Body of pancreas (tissue), 4 donors: ENCODE data around the gene IL1RAPL2. TPM values are rescaled to one million over a fixed set of nuclear protein-coding genes. Genes with fewer than 3 reads are reported as not detected.

Experiments used
- ATAC-seq: fragments of 150-250 bp; one replicate; pipeline ENCODE4 v1.9.1; 2016
- DNase-seq, 4 donors: peaks; one replicate each; pipeline ENCODE4 v3.0.0-alpha.2; 2019
- H3K27ac ChIP-seq, 4 donors: fragments of 200-600 bp; sonication (generic); 1 replicate in 3 of 4; 2 replicates in 1 of 4; pipeline versions ENCODE4 v1.5.1 to v1.6.1; 2016 to 2019; ENCODE audit warnings: mild to moderate bottlenecking in 1 of 4, mixed read lengths in 1 of 4, moderate library complexity in 1 of 4
- H3K27me3 ChIP-seq, 2 donors: fragments of 200-600 bp; sonication (generic); one replicate each; pipeline ENCODE4 v1.6.0; 2016; ENCODE audit warnings: mild to moderate bottlenecking in 1 of 2
- H3K36me3 ChIP-seq, 2 donors: fragments of 200-600 bp; sonication (generic); replicated peaks in 1 of 2; 2 replicates each; pipeline ENCODE4 v1.5.1; 2016; ENCODE audit warnings: low read depth in 2 of 2; ENCODE audit not compliant: insufficient read depth in 1 of 2
- H3K4me1 ChIP-seq: fragments of 200-600 bp; sonication (generic); one replicate; pipeline ENCODE4 v1.6.0; 2016
- H3K4me3 ChIP-seq, 2 donors: fragments of 200-600 bp; sonication (generic); 1 replicate in 1 of 2; 2 replicates in 1 of 2; pipeline ENCODE4 v1.5.1; 2016 to 2019
- H3K9me3 ChIP-seq, 3 donors: fragments of 200-600 bp; sonication (generic); 1 replicate in 2 of 3; 2 replicates in 1 of 3; pipeline ENCODE4 v1.5.1; 2016
- POLR2A ChIP-seq, 3 donors: fragments of 450-650 bp; IDR thresholded peaks; one replicate each; pipeline ENCODE4 v1.6.1; 2016; ENCODE audit warnings: antibody characterized with exemption in 3 of 3, mild to moderate bottlenecking in 2 of 3
- WGBS, 2 donors: methylation state at CpG; one replicate each; pipeline ENCODE4 v1.1.5; 2017; 5-methylcytosine and 5-hydroxymethylcytosine counted together
- intact Hi-C: fragments of 100-400 bp; cut with DNase I; formaldehyde crosslinking; loops from one replicate; pipeline ENCODE4 v1.15.1; 2023
- total RNA-seq, 2 donors: library from RNA; depleted of rRNA; stranded (reverse); fragments of >200 nt; gene quantifications; one replicate each; pipeline ENCODE4 v1.1.0, GENCODE V29; 2016
- TF ChIP-seq, protein P1 (sequence below), 7 experiments: fragments of 450-650 bp in 4 of 7; fragments of 200-600 bp in 3 of 7; sonication (generic) in 3 of 7; IDR thresholded peaks; one replicate each; pipeline ENCODE4 v1.5.1; 2016 to 2019; ENCODE audit warnings: antibody characterized with exemption in 7 of 7

Gene IL1RAPL2
- total RNA-seq, 2 donors from 2014 or later = not detected

- Histone ChIP-seq H3K4me3 (no peak overlapping the region), H3K4me1 (no peaks in the 10 kb centered on the region), H3K27ac (no peak overlapping the region), H3K27me3 (no peaks in the 10 kb centered on the region), H3K36me3 (no peaks in the 10 kb centered on the region), H3K9me3 (no peaks in the 10 kb centered on the region)
- 87 to 94% methylated on average over 3 to 5 of the region's 5 CpGs for WGBS, 2 donors
- DNase-seq (no peak), ATAC-seq (no peak)
- TF ChIP-seq, protein P1, sequence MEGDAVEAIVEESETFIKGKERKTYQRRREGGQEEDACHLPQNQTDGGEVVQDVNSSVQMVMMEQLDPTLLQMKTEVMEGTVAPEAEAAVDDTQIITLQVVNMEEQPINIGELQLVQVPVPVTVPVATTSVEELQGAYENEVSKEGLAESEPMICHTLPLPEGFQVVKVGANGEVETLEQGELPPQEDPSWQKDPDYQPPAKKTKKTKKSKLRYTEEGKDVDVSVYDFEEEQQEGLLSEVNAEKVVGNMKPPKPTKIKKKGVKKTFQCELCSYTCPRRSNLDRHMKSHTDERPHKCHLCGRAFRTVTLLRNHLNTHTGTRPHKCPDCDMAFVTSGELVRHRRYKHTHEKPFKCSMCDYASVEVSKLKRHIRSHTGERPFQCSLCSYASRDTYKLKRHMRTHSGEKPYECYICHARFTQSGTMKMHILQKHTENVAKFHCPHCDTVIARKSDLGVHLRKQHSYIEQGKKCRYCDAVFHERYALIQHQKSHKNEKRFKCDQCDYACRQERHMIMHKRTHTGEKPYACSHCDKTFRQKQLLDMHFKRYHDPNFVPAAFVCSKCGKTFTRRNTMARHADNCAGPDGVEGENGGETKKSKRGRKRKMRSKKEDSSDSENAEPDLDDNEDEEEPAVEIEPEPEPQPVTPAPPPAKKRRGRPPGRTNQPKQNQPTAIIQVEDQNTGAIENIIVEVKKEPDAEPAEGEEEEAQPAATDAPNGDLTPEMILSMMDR (IDR thresholded peaks at IDR 0.05) = no peak
- TF ChIP-seq POLR2A (IDR thresholded peaks at IDR 0.05) = no peak
- intact Hi-C loops = no loop called here
Observed at GRCh38 chrX:104647084-104647483, 81.1 kb downstream of the IL1RAPL2 start.

DNA sequence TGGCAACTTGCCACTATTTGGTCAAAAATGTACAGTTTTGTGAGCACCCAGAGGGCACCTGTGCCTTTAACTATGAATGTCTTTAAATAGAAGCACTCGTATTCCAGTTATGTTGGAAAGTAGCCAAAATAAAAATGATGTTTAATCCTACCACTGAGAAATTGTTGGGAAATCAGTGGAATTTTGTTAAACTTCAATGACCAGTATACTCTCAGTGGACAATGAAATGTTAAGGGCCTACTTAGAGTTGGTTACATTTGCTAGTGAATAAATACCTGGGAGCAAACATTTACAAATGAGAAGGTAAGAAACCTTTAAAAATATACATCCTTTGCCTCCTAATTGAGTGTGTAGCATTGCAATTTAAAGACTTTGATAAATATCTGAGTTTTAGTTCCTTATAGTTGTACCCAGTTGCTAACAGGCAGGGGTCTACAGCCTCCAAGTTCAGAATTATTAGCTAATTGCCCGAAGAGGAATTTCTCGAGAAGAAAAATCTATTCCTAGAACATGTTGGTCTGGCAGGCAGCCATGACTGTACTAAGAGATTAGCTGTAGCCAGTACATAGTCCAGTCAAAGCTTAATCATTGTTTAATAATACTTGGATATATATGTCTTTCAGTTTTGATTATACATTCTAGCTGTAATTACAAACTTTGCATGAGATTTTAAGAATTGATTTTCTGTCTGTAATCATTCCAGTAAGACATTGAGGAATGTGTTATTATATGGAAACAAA lies 93.2 kb downstream of the IL1RAPL2 start:
- Histone ChIP-seq H3K9me3 (no peaks in the 10 kb centered on the region), H3K4me3 (no peak overlapping the region), H3K36me3 (no peaks in the 10 kb centered on the region), H3K4me1 (peaks cover 8% of the 10 kb centered on the region), H3K27me3 (no peaks in the 10 kb centered on the region), H3K27ac (peak overlapping the region in 1 of 4 donors; percentile 64)
- DNase-seq = peak; percentile 67 to 85 (median 74)
- ATAC-seq = peak; percentile 81
- intact Hi-C loops = no loop called here
- TF ChIP-seq POLR2A (IDR thresholded peaks at IDR 0.05) = no peak
- TF ChIP-seq, protein P1 (IDR thresholded peaks at IDR 0.05) = no peak
- 0 to 5% methylated on average over 3 of the region's 3 CpGs for WGBS, 2 donors

DNA sequence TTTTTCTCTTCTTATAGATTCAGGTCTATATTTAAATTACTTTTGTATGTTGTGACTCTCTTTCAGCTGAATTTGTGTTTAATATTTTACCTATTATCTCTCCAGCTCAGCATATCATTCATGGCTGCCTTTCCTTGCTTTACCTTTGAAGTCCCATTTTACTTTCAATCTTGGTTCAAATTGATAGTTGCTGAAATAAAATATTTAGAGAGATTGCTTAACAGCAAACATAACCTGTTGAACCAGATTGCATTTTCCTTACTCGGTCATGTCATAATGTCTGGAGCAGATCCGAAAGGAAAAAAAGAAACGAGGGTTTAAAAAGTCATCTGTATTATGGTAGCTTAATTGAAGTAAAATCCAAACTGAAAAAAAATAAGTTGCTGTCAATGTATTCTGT lies 94.1 kb downstream of the IL1RAPL2 start:
- ATAC-seq (peak; percentile 53), DNase-seq (no peak)
- intact Hi-C loops = no loop called here
- Histone ChIP-seq H3K4me1 (peaks cover 8% of the 10 kb centered on the region), H3K9me3 (no peaks in the 10 kb centered on the region), H3K27me3 (no peaks in the 10 kb centered on the region), H3K27ac (peak overlapping the region in 1 of 4 donors; percentile 64), H3K36me3 (no peaks in the 10 kb centered on the region), H3K4me3 (no peak overlapping the region)
- TF ChIP-seq, protein P1 (IDR thresholded peaks at IDR 0.05) = no peak
- TF ChIP-seq POLR2A (IDR thresholded peaks at IDR 0.05) = no peak
- 8 to 16% methylated on average over 3 of the region's 3 CpGs for WGBS, 2 donors

- TF ChIP-seq, protein P1 (IDR thresholded peaks at IDR 0.05) = no peak
- TF ChIP-seq POLR2A (IDR thresholded peaks at IDR 0.05) = no peak
- Histone ChIP-seq H3K27me3 (no peaks in the 10 kb centered on the region), H3K27ac (no peak overlapping the region), H3K4me3 (no peak overlapping the region), H3K36me3 (no peaks in the 10 kb centered on the region), H3K4me1 (peaks cover 8% of the 10 kb centered on the region), H3K9me3 (no peaks in the 10 kb centered on the region)
- intact Hi-C loops = no loop called here
- no peak for ATAC-seq
- no peak for DNase-seq
Observed at GRCh38 chrX:104662694-104663093, 96.7 kb downstream of the IL1RAPL2 start.

- Histone ChIP-seq H3K4me1 (peaks cover 11% of the 10 kb centered on the region), H3K36me3 (no peaks in the 10 kb centered on the region), H3K4me3 (no peak overlapping the region), H3K27ac (no peak overlapping the region), H3K27me3 (no peaks in the 10 kb centered on the region), H3K9me3 (no peaks in the 10 kb centered on the region)
- intact Hi-C loops = no loop called here
- DNase-seq (no peak), ATAC-seq (no peak)
- TF ChIP-seq, protein P1 (IDR thresholded peaks at IDR 0.05) = no peak
- TF ChIP-seq POLR2A (IDR thresholded peaks at IDR 0.05) = no peak
- WGBS, 2 donors = 67 to 83% methylated on average over 1 of the region's 1 CpG
Observed at GRCh38 chrX:104665691-104666090, 99.7 kb downstream of the IL1RAPL2 start.
